ENCODE measurements around the gene RAPGEFL1. TPM values are rescaled to one million over a fixed set of nuclear protein-coding genes. Genes with fewer than 3 reads are reported as not detected.

Gene RAPGEFL1
- total and polyA plus RNA-seq, 4 donors, result 0.82 to 3.2 (median 1.4) TPM

DNA sequence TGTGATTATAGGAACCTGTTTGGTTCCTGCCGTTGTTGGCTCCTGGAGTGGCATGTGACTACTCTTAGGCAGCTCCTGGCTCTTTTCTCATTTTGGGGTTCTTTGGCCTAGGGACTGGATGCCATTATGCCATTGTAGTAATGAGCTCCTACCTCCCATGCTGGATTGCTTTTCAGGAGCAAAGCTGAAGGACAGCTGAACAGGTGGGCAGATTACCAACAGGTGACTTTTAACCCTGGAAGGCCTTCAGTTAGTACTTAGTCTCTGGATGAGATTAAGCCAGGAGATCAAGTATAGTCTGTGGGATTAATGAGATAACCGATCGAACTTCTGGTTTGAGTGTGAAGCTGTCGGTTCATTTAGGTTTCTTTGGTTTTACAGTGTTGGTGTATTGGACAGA is 67.0 kb downstream of the RAPGEFL1 start:
- Histone ChIP-seq H3K36me3 (ENCODE audit: control insufficient read depth in 4 of 4, insufficient read depth in 3 of 4, low read depth in 1 of 4, low read length in 3 of 4) (peaks cover 0 to 2% (median 0%) of the 10 kb centered on the region in 4 donors), H3K27me3 (ENCODE audit: control insufficient read depth in 4 of 4, insufficient read depth in 4 of 4, low read length in 3 of 4) (no peaks in the 10 kb centered on the region), H3K27ac (ENCODE audit: low read depth in 1 of 2, low read length in 2 of 2) (no peak overlapping the region), H3K9me3 (ENCODE audit: control insufficient read depth in 4 of 4, low read length in 3 of 4) (no peaks in the 10 kb centered on the region), H3K4me3 (ENCODE audit: low read depth in 1 of 3, low read length in 3 of 3) (no peak overlapping the region), H3K9ac (ENCODE audit: low read depth in 1 of 2, low read length in 2 of 2) (no peak overlapping the region), H3K4me1 (ENCODE audit: control insufficient read depth in 4 of 4, insufficient read depth in 4 of 4, low read length in 3 of 4) (no peaks in the 10 kb centered on the region)
- DNase-seq (ENCODE audit: low spot score), result no peak
- 93% methylated on average over 4 of the region's 4 CpGs for WGBS
- TF ChIP-seq ZBTB33 (IDR thresholded peaks at IDR 0.05), result no peak
- no peak for TF ChIP-seq GABPA (IDR thresholded peaks at IDR 0.05 in 1 of 2, conservative IDR thresholded peaks at IDR 0.05 in 1 of 2)
- TF ChIP-seq FOXA2 (IDR thresholded peaks at IDR 0.05), result no peak
- TF ChIP-seq YY1 (IDR thresholded peaks at IDR 0.05), result no peak
- no peak for TF ChIP-seq RXRA (IDR thresholded peaks at IDR 0.05)
- TF ChIP-seq, protein P1, sequence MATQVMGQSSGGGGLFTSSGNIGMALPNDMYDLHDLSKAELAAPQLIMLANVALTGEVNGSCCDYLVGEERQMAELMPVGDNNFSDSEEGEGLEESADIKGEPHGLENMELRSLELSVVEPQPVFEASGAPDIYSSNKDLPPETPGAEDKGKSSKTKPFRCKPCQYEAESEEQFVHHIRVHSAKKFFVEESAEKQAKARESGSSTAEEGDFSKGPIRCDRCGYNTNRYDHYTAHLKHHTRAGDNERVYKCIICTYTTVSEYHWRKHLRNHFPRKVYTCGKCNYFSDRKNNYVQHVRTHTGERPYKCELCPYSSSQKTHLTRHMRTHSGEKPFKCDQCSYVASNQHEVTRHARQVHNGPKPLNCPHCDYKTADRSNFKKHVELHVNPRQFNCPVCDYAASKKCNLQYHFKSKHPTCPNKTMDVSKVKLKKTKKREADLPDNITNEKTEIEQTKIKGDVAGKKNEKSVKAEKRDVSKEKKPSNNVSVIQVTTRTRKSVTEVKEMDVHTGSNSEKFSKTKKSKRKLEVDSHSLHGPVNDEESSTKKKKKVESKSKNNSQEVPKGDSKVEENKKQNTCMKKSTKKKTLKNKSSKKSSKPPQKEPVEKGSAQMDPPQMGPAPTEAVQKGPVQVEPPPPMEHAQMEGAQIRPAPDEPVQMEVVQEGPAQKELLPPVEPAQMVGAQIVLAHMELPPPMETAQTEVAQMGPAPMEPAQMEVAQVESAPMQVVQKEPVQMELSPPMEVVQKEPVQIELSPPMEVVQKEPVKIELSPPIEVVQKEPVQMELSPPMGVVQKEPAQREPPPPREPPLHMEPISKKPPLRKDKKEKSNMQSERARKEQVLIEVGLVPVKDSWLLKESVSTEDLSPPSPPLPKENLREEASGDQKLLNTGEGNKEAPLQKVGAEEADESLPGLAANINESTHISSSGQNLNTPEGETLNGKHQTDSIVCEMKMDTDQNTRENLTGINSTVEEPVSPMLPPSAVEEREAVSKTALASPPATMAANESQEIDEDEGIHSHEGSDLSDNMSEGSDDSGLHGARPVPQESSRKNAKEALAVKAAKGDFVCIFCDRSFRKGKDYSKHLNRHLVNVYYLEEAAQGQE (IDR thresholded peaks at IDR 0.05), result no peak
- TF ChIP-seq, protein P2, sequence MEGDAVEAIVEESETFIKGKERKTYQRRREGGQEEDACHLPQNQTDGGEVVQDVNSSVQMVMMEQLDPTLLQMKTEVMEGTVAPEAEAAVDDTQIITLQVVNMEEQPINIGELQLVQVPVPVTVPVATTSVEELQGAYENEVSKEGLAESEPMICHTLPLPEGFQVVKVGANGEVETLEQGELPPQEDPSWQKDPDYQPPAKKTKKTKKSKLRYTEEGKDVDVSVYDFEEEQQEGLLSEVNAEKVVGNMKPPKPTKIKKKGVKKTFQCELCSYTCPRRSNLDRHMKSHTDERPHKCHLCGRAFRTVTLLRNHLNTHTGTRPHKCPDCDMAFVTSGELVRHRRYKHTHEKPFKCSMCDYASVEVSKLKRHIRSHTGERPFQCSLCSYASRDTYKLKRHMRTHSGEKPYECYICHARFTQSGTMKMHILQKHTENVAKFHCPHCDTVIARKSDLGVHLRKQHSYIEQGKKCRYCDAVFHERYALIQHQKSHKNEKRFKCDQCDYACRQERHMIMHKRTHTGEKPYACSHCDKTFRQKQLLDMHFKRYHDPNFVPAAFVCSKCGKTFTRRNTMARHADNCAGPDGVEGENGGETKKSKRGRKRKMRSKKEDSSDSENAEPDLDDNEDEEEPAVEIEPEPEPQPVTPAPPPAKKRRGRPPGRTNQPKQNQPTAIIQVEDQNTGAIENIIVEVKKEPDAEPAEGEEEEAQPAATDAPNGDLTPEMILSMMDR (IDR thresholded peaks at IDR 0.05; ENCODE audit: low read depth, low read length, missing input control), result no peak
- no peak for TF ChIP-seq JUND (IDR thresholded peaks at IDR 0.05)
- no peak for TF ChIP-seq EGR1 (IDR thresholded peaks at IDR 0.05; ENCODE audit: low read depth in 2 of 2)
- no peak for TF ChIP-seq NR2F2 (IDR thresholded peaks at IDR 0.05)
- no peak for TF ChIP-seq TAF1 (conservative IDR thresholded peaks at IDR 0.05)
- TF ChIP-seq, protein P3, sequence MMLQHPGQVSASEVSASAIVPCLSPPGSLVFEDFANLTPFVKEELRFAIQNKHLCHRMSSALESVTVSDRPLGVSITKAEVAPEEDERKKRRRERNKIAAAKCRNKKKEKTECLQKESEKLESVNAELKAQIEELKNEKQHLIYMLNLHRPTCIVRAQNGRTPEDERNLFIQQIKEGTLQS (IDR thresholded peaks at IDR 0.05), result no peak
- no peak for TF ChIP-seq RAD21 (IDR thresholded peaks at IDR 0.05)

Small RNA genes lying within 50 kb of the gene (small RNA-seq; reads per million reads assigned to genes)
- not detected for gene MIR6867

Other genes with a start within 250 kb of the RAPGEFL1 start
- 100 to 1,000 TPM; 138 to 141 TPM for gene ORMDL3, start 249.9 kb upstream of the RAPGEFL1 start, total RNA-seq
- 100 to 1,000 TPM in 1 of 2 donors, 10 to 100 TPM in 1; 71.0 to 112 TPM for gene ORMDL3, start 249.9 kb upstream of the RAPGEFL1 start, polyA plus RNA-seq
- gene LRRC3C, start 249.7 kb upstream of the RAPGEFL1 start, total RNA-seq, result under 1 TPM in 1 of 2 donors, not detected in 1; 0.17 TPM
- gene LRRC3C, start 249.7 kb upstream of the RAPGEFL1 start, polyA plus RNA-seq, result under 1 TPM; 0.08 to 0.24 TPM
- under 1 TPM; 0.08 to 0.23 TPM for gene GSDMA, start 214.5 kb upstream of the RAPGEFL1 start, total RNA-seq
- under 1 TPM; 0.06 to 0.18 TPM for gene GSDMA, start 214.5 kb upstream of the RAPGEFL1 start, polyA plus RNA-seq
- gene PSMD3, start 196.7 kb upstream of the RAPGEFL1 start, total RNA-seq, result 10 to 100 TPM; 62.3 to 80.7 TPM
- 10 to 100 TPM; 30.7 to 70.4 TPM for gene PSMD3, start 196.7 kb upstream of the RAPGEFL1 start, polyA plus RNA-seq
- gene CSF3, start 162.0 kb upstream of the RAPGEFL1 start, total RNA-seq, result not detected
- not detected for gene CSF3, start 162.0 kb upstream of the RAPGEFL1 start, polyA plus RNA-seq
- gene MED24, start 123.1 kb upstream of the RAPGEFL1 start, total RNA-seq, result 10 to 100 TPM; 31.0 to 37.1 TPM
- gene MED24, start 123.1 kb upstream of the RAPGEFL1 start, polyA plus RNA-seq, result 10 to 100 TPM; 19.2 to 27.2 TPM
- gene THRA, start 114.5 kb upstream of the RAPGEFL1 start, total RNA-seq, result 10 to 100 TPM in 1 of 2 donors, 1 to 10 TPM in 1; 8.5 to 10.3 TPM
- 1 to 10 TPM; 3.2 to 6.3 TPM for gene THRA, start 114.5 kb upstream of the RAPGEFL1 start, polyA plus RNA-seq
- gene NR1D1, start 76.9 kb upstream of the RAPGEFL1 start, total RNA-seq, result 1 to 10 TPM in 1 of 2 donors, under 1 TPM in 1; 0.84 to 2.3 TPM
- 10 to 100 TPM in 1 of 2 donors, 1 to 10 TPM in 1; 8.8 to 13.7 TPM for gene NR1D1, start 76.9 kb upstream of the RAPGEFL1 start, polyA plus RNA-seq
- 10 to 100 TPM; 24.0 to 43.7 TPM for gene MSL1, start 55.5 kb upstream of the RAPGEFL1 start, total RNA-seq
- 10 to 100 TPM in 1 of 2 donors, 1 to 10 TPM in 1; 7.9 to 23.1 TPM for gene MSL1, start 55.5 kb upstream of the RAPGEFL1 start, polyA plus RNA-seq
- 10 to 100 TPM; 17.1 to 17.9 TPM for gene CASC3, start 36.9 kb upstream of the RAPGEFL1 start, total RNA-seq
- 10 to 100 TPM; 11.4 to 12.9 TPM for gene CASC3, start 36.9 kb upstream of the RAPGEFL1 start, polyA plus RNA-seq
- gene WIPF2, start 41.8 kb downstream of the RAPGEFL1 start, total RNA-seq, result 1 to 10 TPM; 4.9 to 5.6 TPM
- 1 to 10 TPM; 4.4 to 5.6 TPM for gene WIPF2, start 41.8 kb downstream of the RAPGEFL1 start, polyA plus RNA-seq
- gene CDC6, start 110.4 kb downstream of the RAPGEFL1 start, total RNA-seq, result 10 to 100 TPM in 1 of 2 donors, 1 to 10 TPM in 1; 2.3 to 16.5 TPM
- gene CDC6, start 110.4 kb downstream of the RAPGEFL1 start, polyA plus RNA-seq, result 1 to 10 TPM in 1 of 2 donors, under 1 TPM in 1; 0.54 to 2.6 TPM
- gene RARA, start 131.7 kb downstream of the RAPGEFL1 start, total RNA-seq, result 10 to 100 TPM in 1 of 2 donors, 1 to 10 TPM in 1; 8.7 to 12.9 TPM
- gene RARA, start 131.7 kb downstream of the RAPGEFL1 start, polyA plus RNA-seq, result 10 to 100 TPM in 1 of 2 donors, 1 to 10 TPM in 1; 6.6 to 26.2 TPM
- gene GJD3, start 187.3 kb downstream of the RAPGEFL1 start, total RNA-seq, result under 1 TPM; 0.47 to 0.59 TPM
- under 1 TPM in 1 of 2 donors, not detected in 1; 0.48 TPM for gene GJD3, start 187.3 kb downstream of the RAPGEFL1 start, polyA plus RNA-seq
- 100 to 1,000 TPM in 1 of 2 donors, under 1 TPM in 1; 0.08 to 102 TPM for gene TOP2A, start 240.4 kb downstream of the RAPGEFL1 start, total RNA-seq
- gene TOP2A, start 240.4 kb downstream of the RAPGEFL1 start, polyA plus RNA-seq, result 1 to 10 TPM; 1.9 to 5.2 TPM

Measured in liver (tissue), 10 donors.